Osteoblast (primary cell): Measurements from ENCODE around the gene SERINC1. TPM values are rescaled to one million over a fixed set of nuclear protein-coding genes. Genes with fewer than 3 reads are reported as not detected.

Experiments
- small RNA-seq: library from RNA; depleted of rRNA; stranded (forward); fragments of <200 nt; gene quantifications from one replicate; pipeline ENCODE3, GENCODE V24; 2012
- total RNA-seq: library from RNA; depleted of rRNA; stranded (reverse); fragments of >200 nt; gene quantifications from 2 replicates; pipeline ENCODE4 v1.2.3, GENCODE V29; 2012

The SERINC1 gene
- total RNA-seq, 1 donor, result 247 TPM

Small RNA genes within 50 kb of the gene (small RNA-seq; reads per million reads assigned to genes)
- gene Z99129.1, result not detected

Other genes starting within 250 kb of the SERINC1 start
- gene HSF2, start 72.2 kb downstream of the SERINC1 start, total RNA-seq, result 22.4 and 32.9 TPM in 2 replicates
- 0.72 and 3.5 TPM in 2 replicates for gene PKIB, start 138.6 kb upstream of the SERINC1 start, total RNA-seq